GM12874 (cell line): ENCODE results near the gene IKBIP.

Experiments used
- TF ChIP-seq, protein P1 (sequence below): IDR thresholded peaks from 2 replicates; pipeline ENCODE4 v1.5.1; 2011; ENCODE audit warnings: low read depth, mild to moderate bottlenecking, control low read depth, low read length, moderate library complexity; ENCODE audit not compliant: insufficient read depth

The IKBIP gene, protein sequence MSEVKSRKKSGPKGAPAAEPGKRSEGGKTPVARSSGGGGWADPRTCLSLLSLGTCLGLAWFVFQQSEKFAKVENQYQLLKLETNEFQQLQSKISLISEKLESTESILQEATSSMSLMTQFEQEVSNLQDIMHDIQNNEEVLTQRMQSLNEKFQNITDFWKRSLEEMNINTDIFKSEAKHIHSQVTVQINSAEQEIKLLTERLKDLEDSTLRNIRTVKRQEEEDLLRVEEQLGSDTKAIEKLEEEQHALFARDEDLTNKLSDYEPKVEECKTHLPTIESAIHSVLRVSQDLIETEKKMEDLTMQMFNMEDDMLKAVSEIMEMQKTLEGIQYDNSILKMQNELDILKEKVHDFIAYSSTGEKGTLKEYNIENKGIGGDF

GRCh38 chr12:98644712-98645571 is at the start of gene IKBIP, which contains the start of gene APAF1:
Gene IKBIP, minus strand, starts transcription at chr12:98644788. Its CDS starts 87 bp downstream, at chr12:98644701.
Gene APAF1, plus strand, starts transcription at chr12:98645290. Its CDS starts 3,070 bp downstream, at chr12:98648360.
- TF ChIP-seq, protein P1, sequence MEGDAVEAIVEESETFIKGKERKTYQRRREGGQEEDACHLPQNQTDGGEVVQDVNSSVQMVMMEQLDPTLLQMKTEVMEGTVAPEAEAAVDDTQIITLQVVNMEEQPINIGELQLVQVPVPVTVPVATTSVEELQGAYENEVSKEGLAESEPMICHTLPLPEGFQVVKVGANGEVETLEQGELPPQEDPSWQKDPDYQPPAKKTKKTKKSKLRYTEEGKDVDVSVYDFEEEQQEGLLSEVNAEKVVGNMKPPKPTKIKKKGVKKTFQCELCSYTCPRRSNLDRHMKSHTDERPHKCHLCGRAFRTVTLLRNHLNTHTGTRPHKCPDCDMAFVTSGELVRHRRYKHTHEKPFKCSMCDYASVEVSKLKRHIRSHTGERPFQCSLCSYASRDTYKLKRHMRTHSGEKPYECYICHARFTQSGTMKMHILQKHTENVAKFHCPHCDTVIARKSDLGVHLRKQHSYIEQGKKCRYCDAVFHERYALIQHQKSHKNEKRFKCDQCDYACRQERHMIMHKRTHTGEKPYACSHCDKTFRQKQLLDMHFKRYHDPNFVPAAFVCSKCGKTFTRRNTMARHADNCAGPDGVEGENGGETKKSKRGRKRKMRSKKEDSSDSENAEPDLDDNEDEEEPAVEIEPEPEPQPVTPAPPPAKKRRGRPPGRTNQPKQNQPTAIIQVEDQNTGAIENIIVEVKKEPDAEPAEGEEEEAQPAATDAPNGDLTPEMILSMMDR, result no peak

DNA sequence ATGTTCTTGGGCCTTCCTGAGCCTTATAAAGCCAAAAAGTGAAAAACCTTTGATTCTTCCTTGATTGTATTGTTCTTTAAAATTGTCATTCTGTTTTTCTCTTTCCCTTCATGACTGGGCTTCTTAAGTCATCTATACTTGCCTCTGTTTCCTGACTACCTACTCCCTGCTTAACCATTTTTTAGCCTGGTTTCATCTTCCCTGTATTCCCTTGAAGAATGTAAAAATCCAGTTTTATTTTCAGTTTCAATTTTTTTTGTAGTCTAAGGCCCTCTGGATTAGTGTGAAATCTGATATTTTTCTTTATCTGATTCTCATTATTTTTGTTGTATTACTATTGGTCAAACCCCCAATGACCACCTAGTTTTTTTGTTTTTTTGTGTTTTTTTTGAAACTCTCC is 46.8 kb upstream of the IKBIP start:
- TF ChIP-seq, protein P1, result no peak

DNA sequence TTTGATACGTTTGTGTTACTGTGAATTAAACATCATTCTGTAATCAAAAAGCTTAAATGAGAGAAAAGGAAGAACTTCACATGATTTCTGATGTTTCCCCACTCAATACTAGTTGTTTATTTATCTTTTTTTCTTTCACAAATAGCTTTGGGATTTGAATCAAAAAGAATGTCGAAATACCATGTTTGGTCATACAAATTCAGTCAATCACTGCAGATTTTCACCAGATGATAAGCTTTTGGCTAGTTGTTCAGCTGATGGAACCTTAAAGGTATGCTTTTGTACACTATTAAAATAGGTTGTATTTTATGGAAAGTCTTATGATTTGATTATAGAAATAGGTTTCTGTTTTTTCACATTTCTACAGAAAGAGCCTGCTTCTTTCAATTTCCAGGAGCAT is 42.0 kb upstream of the IKBIP start:
- TF ChIP-seq, protein P1, result no peak

DNA sequence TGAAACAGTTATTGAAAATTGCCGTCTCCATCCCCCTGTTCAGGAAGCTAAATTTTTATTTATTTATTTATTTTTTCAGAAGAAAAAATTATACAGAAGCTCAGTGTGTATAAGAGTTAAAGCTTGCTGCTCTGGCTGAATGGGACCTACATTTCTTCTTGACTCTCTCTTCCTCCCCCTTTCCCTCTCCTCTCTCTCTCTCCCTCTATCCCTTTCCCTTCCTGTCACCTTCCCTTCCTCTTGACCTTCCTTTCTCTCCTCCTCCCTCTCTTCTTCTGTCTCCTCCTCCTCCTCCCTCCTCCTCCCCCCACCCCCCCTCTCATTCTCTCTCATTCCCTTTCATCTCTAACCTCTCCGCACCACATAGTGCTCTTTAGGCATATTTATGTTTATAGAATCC is 39.6 kb upstream of the IKBIP start:
- TF ChIP-seq, protein P1, result no peak

DNA sequence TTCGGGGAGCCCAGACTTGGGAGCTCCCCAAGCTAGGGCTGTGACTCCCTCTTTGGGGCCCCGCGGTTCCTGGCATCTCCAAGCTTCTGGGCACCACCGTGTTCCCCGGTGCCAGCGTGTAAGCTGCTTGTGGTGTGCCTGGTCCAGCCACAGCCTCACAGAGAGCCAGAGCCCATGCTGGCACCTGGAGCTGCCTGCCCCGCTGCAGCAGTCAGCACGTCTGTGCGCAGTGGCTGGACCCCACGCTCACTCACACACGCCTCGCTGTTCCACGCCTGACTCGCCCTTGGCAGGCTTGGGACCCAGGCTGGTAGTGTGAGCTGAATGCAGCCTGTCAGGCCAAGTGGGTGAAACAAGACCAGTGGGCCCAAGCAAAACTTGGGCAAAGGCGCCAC is 35.0 kb upstream of the IKBIP start:
- TF ChIP-seq, protein P1, result no peak

DNA sequence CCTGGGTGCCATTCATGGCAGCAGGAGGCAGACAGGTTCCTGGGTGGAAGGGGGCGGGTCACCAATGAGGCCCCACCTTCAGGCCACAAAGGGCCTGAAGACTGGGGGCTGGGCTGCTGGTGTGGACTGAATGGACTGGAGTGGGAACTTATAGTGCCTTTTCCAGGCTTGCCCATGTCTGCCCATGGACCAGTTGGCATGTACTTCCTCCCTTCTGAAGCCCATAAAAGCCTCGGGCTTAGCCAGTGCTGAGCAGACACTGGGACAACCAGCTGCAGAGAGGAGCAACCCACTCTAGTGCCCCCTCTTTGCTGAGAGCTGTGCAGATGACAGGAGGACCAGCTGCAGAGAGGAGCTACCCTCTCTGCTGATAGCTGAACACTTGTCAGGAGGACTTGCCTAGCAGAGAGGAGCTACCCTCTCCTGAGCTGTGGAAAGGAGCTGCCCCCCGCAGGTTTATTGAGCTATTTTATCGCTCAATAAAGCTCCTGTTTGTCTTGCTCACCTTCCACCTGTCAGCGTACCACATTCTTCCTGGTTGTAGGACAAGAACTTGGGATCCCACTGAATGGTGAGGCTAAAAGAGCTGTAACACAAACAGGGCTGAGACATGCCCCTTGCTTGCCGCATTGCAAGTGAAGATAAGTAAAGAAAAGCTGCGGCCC is 34.5 kb upstream of the IKBIP start:
- TF ChIP-seq, protein P1, result no peak
